DND-41 (cell line): ENCODE results near the gene ROBO4.
A peak's percentile ranks its signal among the peaks of the same experiment; 100 is the strongest.

Experiments used
- ATAC-seq: fragments of 200-7000 bp; cut with Tn5 transposase; 3 replicates; pipeline ENCODE4 v1.9.1; 2021; ENCODE audit warnings: low read depth; ENCODE audit not compliant: insufficient read depth
- DNase-seq: peaks from one replicate; pipeline ENCODE4 v3.0.0-alpha.2; 2020
- H2AFZ ChIP-seq: 2 replicates; pipeline ENCODE4 v1.6.0; 2012; ENCODE audit warnings: low read depth, low read length
- H3K27ac ChIP-seq: 2 replicates; pipeline ENCODE4 v1.5.1; 2012; ENCODE audit warnings: low read length, inconsistent platforms
- H3K27me3 ChIP-seq: fragments of 200-600 bp; sonication (generic); 2 replicates; pipeline ENCODE4 v1.6.0; 2012; ENCODE audit warnings: low read length, mild to moderate bottlenecking, inconsistent platforms; ENCODE audit not compliant: insufficient read depth, poor library complexity
- H3K36me3 ChIP-seq: 2 replicates; pipeline ENCODE4 v1.5.1; 2012; ENCODE audit warnings: low read length, inconsistent platforms; ENCODE audit not compliant: insufficient read depth
- H3K4me1 ChIP-seq: 2 replicates; pipeline ENCODE4 v1.5.1; 2012; ENCODE audit warnings: mild to moderate bottlenecking, low read length; ENCODE audit not compliant: insufficient read depth
- H3K4me2 ChIP-seq: 2 replicates; pipeline ENCODE4 v1.6.0; 2012; ENCODE audit warnings: mild to moderate bottlenecking, moderate library complexity, low read length, inconsistent platforms; ENCODE audit not compliant: insufficient read depth
- H3K4me3 ChIP-seq, 2 experiments: fragments of 200-600 bp in 1 of 2; shearing (Covaris generic) in 1 of 2; 2 replicates each; pipeline ENCODE4 v1.5.1; 2012 to 2016; ENCODE audit warnings: inconsistent platforms in 2 of 2, low read length in 2 of 2, mild to moderate bottlenecking in 2 of 2, low read depth in 1 of 2, moderate library complexity in 1 of 2
- H3K79me2 ChIP-seq: 2 replicates; pipeline ENCODE4 v1.6.0; 2012; ENCODE audit warnings: low read length, inconsistent platforms; ENCODE audit not compliant: insufficient read depth
- H3K9ac ChIP-seq: 2 replicates; pipeline ENCODE4 v1.6.0; 2012; ENCODE audit warnings: low read depth, mild to moderate bottlenecking, inconsistent platforms, low read length, moderate library complexity
- H3K9me3 ChIP-seq: 2 replicates; pipeline ENCODE4 v1.5.1; 2012; ENCODE audit warnings: low read length, moderate library complexity, mild to moderate bottlenecking, inconsistent platforms; ENCODE audit not compliant: insufficient read depth, severe bottlenecking
- H4K20me1 ChIP-seq: 2 replicates; pipeline ENCODE4 v1.6.0; 2012; ENCODE audit warnings: low read length; ENCODE audit not compliant: insufficient read depth
- EZH2 ChIP-seq: IDR thresholded peaks from 3 replicates; pipeline ENCODE4 v1.6.1; 2012; ENCODE audit warnings: borderline replicate concordance, low read depth, mild to moderate bottlenecking, moderate library complexity, low read length, inconsistent platforms; ENCODE audit not compliant: severe bottlenecking
- TF ChIP-seq, protein P1 (sequence below): IDR thresholded peaks from 2 replicates; pipeline ENCODE4 v1.5.1; 2012; ENCODE audit warnings: borderline replicate concordance, low read length, moderate library complexity, mild to moderate bottlenecking; ENCODE audit not compliant: poor library complexity, severe bottlenecking; ENCODE audit errors: extremely low read depth

Gene ROBO4

DNA sequence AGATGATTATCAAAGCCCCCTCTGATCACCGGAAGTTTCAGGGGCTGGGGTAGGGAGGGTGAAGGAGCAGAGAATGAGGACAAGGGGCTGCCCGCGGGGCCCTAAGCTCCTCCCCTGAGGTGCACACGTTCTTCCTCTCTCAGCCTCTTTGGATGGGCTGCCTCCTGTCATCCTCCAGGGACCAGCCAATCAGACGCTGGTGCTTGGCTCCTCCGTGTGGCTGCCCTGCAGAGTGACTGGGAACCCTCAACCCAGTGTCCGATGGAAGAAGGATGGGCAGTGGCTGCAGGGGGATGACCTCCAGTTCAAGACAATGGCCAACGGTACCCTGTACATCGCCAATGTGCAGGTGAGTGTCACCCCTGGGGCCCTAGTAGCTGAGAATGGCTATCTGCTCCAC is 24.9 kb downstream of the ROBO4 start:
- Histone ChIP-seq H3K27ac (no peak overlapping the region), H2AFZ (no peak overlapping the region), H3K9me3 (no peaks in the 10 kb centered on the region), H3K4me1 (no peaks in the 10 kb centered on the region), H3K9ac (no peak overlapping the region), H3K4me3 (no peak overlapping the region), H3K79me2 (no peaks in the 10 kb centered on the region), H3K27me3 (no peaks in the 10 kb centered on the region), H3K4me2 (no peak overlapping the region), H4K20me1 (no peaks in the 10 kb centered on the region), H3K36me3 (no peaks in the 10 kb centered on the region)
- ATAC-seq (0 out of 3 replicates have a peak, but pooled peaks have one; percentile 49), DNase-seq (no peak)
- TF ChIP-seq, protein P1, sequence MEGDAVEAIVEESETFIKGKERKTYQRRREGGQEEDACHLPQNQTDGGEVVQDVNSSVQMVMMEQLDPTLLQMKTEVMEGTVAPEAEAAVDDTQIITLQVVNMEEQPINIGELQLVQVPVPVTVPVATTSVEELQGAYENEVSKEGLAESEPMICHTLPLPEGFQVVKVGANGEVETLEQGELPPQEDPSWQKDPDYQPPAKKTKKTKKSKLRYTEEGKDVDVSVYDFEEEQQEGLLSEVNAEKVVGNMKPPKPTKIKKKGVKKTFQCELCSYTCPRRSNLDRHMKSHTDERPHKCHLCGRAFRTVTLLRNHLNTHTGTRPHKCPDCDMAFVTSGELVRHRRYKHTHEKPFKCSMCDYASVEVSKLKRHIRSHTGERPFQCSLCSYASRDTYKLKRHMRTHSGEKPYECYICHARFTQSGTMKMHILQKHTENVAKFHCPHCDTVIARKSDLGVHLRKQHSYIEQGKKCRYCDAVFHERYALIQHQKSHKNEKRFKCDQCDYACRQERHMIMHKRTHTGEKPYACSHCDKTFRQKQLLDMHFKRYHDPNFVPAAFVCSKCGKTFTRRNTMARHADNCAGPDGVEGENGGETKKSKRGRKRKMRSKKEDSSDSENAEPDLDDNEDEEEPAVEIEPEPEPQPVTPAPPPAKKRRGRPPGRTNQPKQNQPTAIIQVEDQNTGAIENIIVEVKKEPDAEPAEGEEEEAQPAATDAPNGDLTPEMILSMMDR = no peak
- no peak for TF ChIP-seq EZH2

DNA sequence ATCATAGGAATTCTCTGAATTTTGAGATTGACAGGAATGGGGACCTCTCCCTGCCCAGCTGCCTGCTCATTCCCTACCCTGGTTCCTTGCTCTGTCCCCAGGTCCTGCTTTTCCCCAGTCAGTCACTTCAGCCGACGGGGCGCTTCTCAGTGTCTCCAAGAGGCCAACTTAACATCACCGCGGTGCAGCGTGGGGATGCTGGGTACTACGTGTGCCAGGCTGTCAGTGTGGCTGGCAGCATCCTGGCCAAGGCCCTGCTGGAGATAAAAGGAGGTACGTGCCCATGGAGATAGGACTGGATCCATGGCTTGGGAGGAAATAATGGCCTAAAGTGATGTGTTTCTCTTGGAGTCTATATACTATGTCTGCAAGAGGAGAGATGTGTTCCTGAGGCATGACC is 25.4 kb downstream of the ROBO4 start:
- Histone ChIP-seq H3K36me3 (no peaks in the 10 kb centered on the region), H4K20me1 (no peaks in the 10 kb centered on the region), H2AFZ (no peak overlapping the region), H3K9me3 (no peaks in the 10 kb centered on the region), H3K79me2 (no peaks in the 10 kb centered on the region), H3K4me2 (no peak overlapping the region), H3K4me1 (no peaks in the 10 kb centered on the region), H3K27me3 (no peaks in the 10 kb centered on the region), H3K4me3 (no peak overlapping the region), H3K9ac (no peak overlapping the region), H3K27ac (no peak overlapping the region)
- no peak for DNase-seq
- TF ChIP-seq, protein P1 = no peak
- no peak for TF ChIP-seq EZH2
- no peak for ATAC-seq

DNA sequence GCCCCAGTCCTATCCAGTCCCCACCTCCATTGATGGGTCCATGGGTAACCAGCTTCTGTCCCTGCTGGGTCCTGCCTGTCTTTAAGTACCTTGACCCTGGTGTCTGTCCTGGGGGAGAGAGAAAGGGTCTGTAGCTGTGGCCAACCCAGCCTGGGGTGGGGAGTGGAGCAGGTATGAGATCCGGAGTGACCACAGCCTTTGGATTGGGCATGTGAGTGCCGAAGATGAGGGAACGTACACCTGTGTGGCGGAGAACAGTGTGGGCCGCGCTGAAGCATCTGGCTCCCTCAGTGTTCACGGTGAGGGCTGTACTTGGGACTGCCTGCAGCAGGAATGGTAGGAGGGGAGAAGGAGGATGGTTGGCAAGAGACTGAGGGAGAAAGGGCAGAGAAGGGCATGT is 27.2 kb downstream of the ROBO4 start:
- Histone ChIP-seq H3K79me2 (no peaks in the 10 kb centered on the region), H2AFZ (no peak overlapping the region), H3K27me3 (no peaks in the 10 kb centered on the region), H3K9ac (no peak overlapping the region), H3K9me3 (no peaks in the 10 kb centered on the region), H4K20me1 (no peaks in the 10 kb centered on the region), H3K4me1 (no peaks in the 10 kb centered on the region), H3K4me2 (no peak overlapping the region), H3K36me3 (no peaks in the 10 kb centered on the region), H3K27ac (no peak overlapping the region), H3K4me3 (no peak overlapping the region)
- TF ChIP-seq EZH2 = no peak
- TF ChIP-seq, protein P1 = no peak
- ATAC-seq (no peak), DNase-seq (no peak)

DNA sequence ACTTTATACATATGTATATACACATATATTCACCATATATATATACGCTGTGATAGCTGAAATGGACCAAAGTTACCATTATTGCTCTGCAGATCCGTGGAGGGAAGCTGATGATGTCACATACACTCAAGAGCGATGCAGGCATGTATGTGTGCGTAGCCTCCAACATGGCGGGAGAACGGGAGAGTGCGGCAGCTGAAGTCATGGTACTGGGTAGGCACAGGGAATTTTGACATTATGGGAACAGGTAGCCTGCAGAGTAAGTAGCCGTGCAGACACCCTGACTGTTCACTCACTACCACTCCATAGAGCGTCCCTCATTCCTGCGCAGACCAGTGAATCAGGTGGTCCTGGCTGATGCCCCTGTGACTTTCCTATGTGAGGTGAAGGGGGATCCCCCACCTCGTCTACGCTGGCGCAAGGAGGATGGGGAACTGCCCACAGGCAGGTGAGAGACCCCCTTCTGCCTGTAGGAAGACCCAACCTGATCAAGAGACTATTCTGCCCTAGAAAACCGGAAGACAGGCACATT is 27.7 kb downstream of the ROBO4 start:
- H3K9me3 ChIP-seq = no peaks in the 10 kb centered on the region
- H3K79me2 ChIP-seq = no peaks in the 10 kb centered on the region
- H3K27ac ChIP-seq = no peak overlapping the region
- no peaks in the 10 kb centered on the region for H3K4me1 ChIP-seq
- DNase-seq (no peak), ATAC-seq (no peak)
- H3K4me2 ChIP-seq = no peak overlapping the region
- no peaks in the 10 kb centered on the region for H4K20me1 ChIP-seq
- no peaks in the 10 kb centered on the region for H3K27me3 ChIP-seq
- no peak overlapping the region for H2AFZ ChIP-seq
- H3K4me3 ChIP-seq = no peak overlapping the region
- no peak overlapping the region for H3K9ac ChIP-seq
- H3K36me3 ChIP-seq = no peaks in the 10 kb centered on the region
- TF ChIP-seq EZH2 = no peak
- TF ChIP-seq, protein P1 = no peak
